ENCODE data around the gene ZMYM4. TPM values are rescaled to one million over a fixed set of nuclear protein-coding genes. Genes with fewer than 3 reads are reported as not detected.

The ZMYM4 gene
- total RNA-seq, 2 experiments from 2014 or later, result 37.0 to 39.9 TPM

GRCh38 chr1:35364741-35365140 lies 96.2 kb downstream of the ZMYM4 start:
- Histone ChIP-seq H3K4me1 (ENCODE audit: insufficient read depth, low read length) (no peaks in the 10 kb centered on the region), H3K4me3 (ENCODE audit: low read length) (no peak overlapping the region), H3K36me3 (ENCODE audit: insufficient read depth, low read length) (peaks cover 10% of the 10 kb centered on the region), H3K27ac (ENCODE audit: low read depth in 1 of 2, low read length in 2 of 2) (no peak overlapping the region), H3K9me3 (ENCODE audit: control insufficient read depth in 1 of 2, insufficient read depth in 1 of 2, low read length in 2 of 2) (no peaks in the 10 kb centered on the region), H3K27me3 (ENCODE audit: control insufficient read depth in 1 of 2, insufficient read depth in 2 of 2, low read length in 2 of 2) (no peaks in the 10 kb centered on the region)
- CTCF ChIA-PET, result interaction anchor here (0.5 kb wide), 1 partner anchor 29 kb away, joined by 3 read pairs; no protein-coding TSS in a partner anchor
- ATAC-seq (ENCODE audit: poor library complexity) (no peak), DNase-seq (peak in 2 of 14 experiments; percentile 30 to 32)
- intact Hi-C loops (cut with DNase I, micrococcal nuclease), result no loop called here
- TF ChIP-seq CTCF (IDR thresholded peaks at IDR 0.05), result no peak
- Mint-ChIP-seq H3K36me3 (ENCODE audit: low read depth) (peaks cover 43% of the 10 kb centered on the region), H3K9me3 (no peaks in the 10 kb centered on the region), H3K4me1 (ENCODE audit: low read depth) (peaks cover 11% of the 10 kb centered on the region), H3K27ac (no peak overlapping the region), H3K27me3 (no peaks in the 10 kb centered on the region), H3K4me3 (no peak overlapping the region)
- POLR2A ChIA-PET, result no interaction called here

- Histone ChIP-seq H3K4me3 (ENCODE audit: low read length) (no peak overlapping the region), H3K27ac (ENCODE audit: low read depth in 1 of 2, low read length in 2 of 2) (no peak overlapping the region), H3K36me3 (ENCODE audit: insufficient read depth, low read length) (peaks cover 10% of the 10 kb centered on the region), H3K9me3 (ENCODE audit: control insufficient read depth in 1 of 2, insufficient read depth in 1 of 2, low read length in 2 of 2) (no peaks in the 10 kb centered on the region), H3K4me1 (ENCODE audit: insufficient read depth, low read length) (no peaks in the 10 kb centered on the region), H3K27me3 (ENCODE audit: control insufficient read depth in 1 of 2, insufficient read depth in 2 of 2, low read length in 2 of 2) (no peaks in the 10 kb centered on the region)
- Mint-ChIP-seq H3K4me3 (no peak overlapping the region), H3K36me3 (ENCODE audit: low read depth) (peaks cover 31% of the 10 kb centered on the region), H3K4me1 (ENCODE audit: low read depth) (no peaks in the 10 kb centered on the region), H3K9me3 (no peaks in the 10 kb centered on the region), H3K27ac (no peak overlapping the region), H3K27me3 (no peaks in the 10 kb centered on the region)
- intact Hi-C loops (cut with DNase I, micrococcal nuclease), result no loop called here
- no peak for DNase-seq
- no peak for TF ChIP-seq CTCF (IDR thresholded peaks at IDR 0.05)
- ChIA-PET CTCF (interaction anchor here (0.6 kb wide), 1 partner anchor 877 kb away, joined by 3 read pairs; no protein-coding TSS in a partner anchor), POLR2A (no interaction called here)
- no peak for ATAC-seq (ENCODE audit: poor library complexity)
Observed at GRCh38 chr1:35367914-35368313, 99.4 kb downstream of the ZMYM4 start.

- H3K27ac ChIP-seq (ENCODE audit: low read depth in 1 of 2, low read length in 2 of 2), result no peak overlapping the region
- Mint-ChIP-seq H3K27ac (peak overlapping the region; percentile 20), H3K4me1 (ENCODE audit: low read depth) (no peaks in the 10 kb centered on the region), H3K27me3 (no peaks in the 10 kb centered on the region), H3K36me3 (ENCODE audit: low read depth) (peaks cover 19% of the 10 kb centered on the region), H3K9me3 (no peaks in the 10 kb centered on the region), H3K4me3 (no peak overlapping the region)
- no peak for TF ChIP-seq CTCF (IDR thresholded peaks at IDR 0.05)
- no peak for DNase-seq
- no peaks in the 10 kb centered on the region for H3K9me3 ChIP-seq (ENCODE audit: control insufficient read depth in 1 of 2, insufficient read depth in 1 of 2, low read length in 2 of 2)
- H3K27me3 ChIP-seq (ENCODE audit: control insufficient read depth in 1 of 2, insufficient read depth in 2 of 2, low read length in 2 of 2), result no peaks in the 10 kb centered on the region
- H3K4me1 ChIP-seq (ENCODE audit: insufficient read depth, low read length), result no peaks in the 10 kb centered on the region
- H3K36me3 ChIP-seq (ENCODE audit: insufficient read depth, low read length), result peaks cover 2% of the 10 kb centered on the region
- ATAC-seq (ENCODE audit: poor library complexity), result no peak
- intact Hi-C loops (cut with DNase I, micrococcal nuclease), result no loop called here
- ChIA-PET CTCF (interaction anchor here (0.6 to 1.3 kb wide), 3 partner anchors 9 to 1192 kb away, joined by 4 to 6 read pairs (median 5); no protein-coding TSS in a partner anchor), POLR2A (no interaction called here)
- H3K4me3 ChIP-seq (ENCODE audit: low read length), result no peak overlapping the region
Observed at GRCh38 chr1:35369922-35370671, 101.6 kb downstream of the ZMYM4 start.

Measured in CD4-positive, alpha-beta T cell (primary cell).